ENCODE measurements around the gene ARRB2.

The ARRB2 gene

GRCh38 chr17:4742133-4742532 lies 31.7 kb downstream of the ARRB2 start:
- no peaks in the 10 kb centered on the region for H3K36me3 ChIP-seq (ENCODE audit: control insufficient read depth in 1 of 2, insufficient read depth in 2 of 2, low read length in 2 of 2)
- H3K79me2 ChIP-seq (ENCODE audit: control insufficient read depth, insufficient read depth, low read length, poor library complexity): no peaks in the 10 kb centered on the region
- H3K4ac ChIP-seq (ENCODE audit: low read depth, low read length): no peak overlapping the region
- peaks cover 19 to 20% of the 10 kb centered on the region in 2 experiments for H3K4me1 ChIP-seq (ENCODE audit: control insufficient read depth in 1 of 2, insufficient read depth in 2 of 2, low read length in 2 of 2)
- no CpG with 5 or more reads among the region's 9 CpGs for WGBS (ENCODE audit: extremely low coverage, insufficient coverage, insufficient read length)
- H4K8ac ChIP-seq (ENCODE audit: low read depth, low read length): no peak overlapping the region
- no peak overlapping the region for H3K4me3 ChIP-seq (ENCODE audit: low read depth, low read length)
- no peak overlapping the region for H4K91ac ChIP-seq (ENCODE audit: low read depth, low read length)
- no peak overlapping the region for H2AFZ ChIP-seq (ENCODE audit: insufficient read depth, low read length, poor library complexity)
- H2BK12ac ChIP-seq (ENCODE audit: low read length): no peak overlapping the region
- no peaks in the 10 kb centered on the region for H3K79me1 ChIP-seq (ENCODE audit: low read length)
- no peak for DNase-seq
- H3K18ac ChIP-seq (ENCODE audit: low read length): no peak overlapping the region
- no peak overlapping the region for H2BK120ac ChIP-seq (ENCODE audit: insufficient read depth, low read length, poor library complexity)
- peaks cover 18% of the 10 kb centered on the region for H3K9me3 ChIP-seq (ENCODE audit: insufficient read depth, low read depth, low read length)
- no peak overlapping the region for H3K14ac ChIP-seq (ENCODE audit: low read length)
- no peak overlapping the region for H3K23ac ChIP-seq (ENCODE audit: low read length)
- H4K12ac ChIP-seq (ENCODE audit: low read depth, low read length): no peak overlapping the region
- no peak overlapping the region for H2BK5ac ChIP-seq (ENCODE audit: low read depth, low read length, poor library complexity)
- H2AK5ac ChIP-seq (ENCODE audit: low read length): no peak overlapping the region
- no peak overlapping the region for H3K9ac ChIP-seq (ENCODE audit: low read length)
- H3K4me2 ChIP-seq (ENCODE audit: low read length): no peak overlapping the region
- peaks cover 43% of the 10 kb centered on the region for H3K27me3 ChIP-seq (ENCODE audit: insufficient read depth, low read length)
- H3K27ac ChIP-seq (ENCODE audit: low read depth, low read length): no peak overlapping the region

DNA sequence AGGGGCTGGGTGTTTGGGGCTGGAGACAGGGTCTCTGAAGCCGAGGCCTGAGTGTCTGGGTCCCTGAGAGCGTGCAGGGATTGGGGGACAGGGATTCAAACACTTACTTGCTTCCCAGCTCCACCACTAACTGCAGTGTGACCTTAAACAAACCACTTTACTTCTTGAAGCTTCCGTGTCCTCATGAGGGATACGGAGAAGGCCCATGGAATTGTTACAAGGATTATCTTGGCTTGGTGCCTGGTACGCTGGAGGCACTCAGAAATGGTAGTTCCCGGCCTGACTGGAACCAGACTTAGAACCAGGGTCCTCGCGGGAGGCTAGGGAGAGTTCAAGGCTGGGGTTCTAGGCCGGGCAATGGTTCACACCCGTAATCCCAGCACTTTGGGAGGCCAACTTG lies 32.2 kb downstream of the ARRB2 start:
- DNase-seq: no peak
- H4K91ac ChIP-seq (ENCODE audit: low read depth, low read length): no peak overlapping the region
- no peak overlapping the region for H3K23ac ChIP-seq (ENCODE audit: low read length)
- no peak overlapping the region for H3K18ac ChIP-seq (ENCODE audit: low read length)
- H4K12ac ChIP-seq (ENCODE audit: low read depth, low read length): no peak overlapping the region
- H3K79me2 ChIP-seq (ENCODE audit: control insufficient read depth, insufficient read depth, low read length, poor library complexity): no peaks in the 10 kb centered on the region
- H3K9me3 ChIP-seq (ENCODE audit: insufficient read depth, low read depth, low read length): peaks cover 18% of the 10 kb centered on the region
- H2BK120ac ChIP-seq (ENCODE audit: insufficient read depth, low read length, poor library complexity): no peak overlapping the region
- H4K8ac ChIP-seq (ENCODE audit: low read depth, low read length): no peak overlapping the region
- no peak overlapping the region for H2BK5ac ChIP-seq (ENCODE audit: low read depth, low read length, poor library complexity)
- no peaks in the 10 kb centered on the region for H3K79me1 ChIP-seq (ENCODE audit: low read length)
- no peak overlapping the region for H2BK12ac ChIP-seq (ENCODE audit: low read length)
- H3K4me1 ChIP-seq (ENCODE audit: control insufficient read depth in 1 of 2, insufficient read depth in 2 of 2, low read length in 2 of 2): peaks cover 19 to 20% of the 10 kb centered on the region in 2 experiments
- no peaks in the 10 kb centered on the region for H3K36me3 ChIP-seq (ENCODE audit: control insufficient read depth in 1 of 2, insufficient read depth in 2 of 2, low read length in 2 of 2)
- no peak overlapping the region for H3K14ac ChIP-seq (ENCODE audit: low read length)
- peaks cover 43% of the 10 kb centered on the region for H3K27me3 ChIP-seq (ENCODE audit: insufficient read depth, low read length)
- H3K27ac ChIP-seq (ENCODE audit: low read depth, low read length): no peak overlapping the region
- H3K4ac ChIP-seq (ENCODE audit: low read depth, low read length): no peak overlapping the region
- H3K4me2 ChIP-seq (ENCODE audit: low read length): no peak overlapping the region
- no peak overlapping the region for H3K9ac ChIP-seq (ENCODE audit: low read length)
- H3K4me3 ChIP-seq (ENCODE audit: low read depth, low read length): no peak overlapping the region
- WGBS (ENCODE audit: extremely low coverage, insufficient coverage, insufficient read length): no CpG with 5 or more reads among the region's 10 CpGs
- H2AFZ ChIP-seq (ENCODE audit: insufficient read depth, low read length, poor library complexity): no peak overlapping the region
- H2AK5ac ChIP-seq (ENCODE audit: low read length): no peak overlapping the region

DNA sequence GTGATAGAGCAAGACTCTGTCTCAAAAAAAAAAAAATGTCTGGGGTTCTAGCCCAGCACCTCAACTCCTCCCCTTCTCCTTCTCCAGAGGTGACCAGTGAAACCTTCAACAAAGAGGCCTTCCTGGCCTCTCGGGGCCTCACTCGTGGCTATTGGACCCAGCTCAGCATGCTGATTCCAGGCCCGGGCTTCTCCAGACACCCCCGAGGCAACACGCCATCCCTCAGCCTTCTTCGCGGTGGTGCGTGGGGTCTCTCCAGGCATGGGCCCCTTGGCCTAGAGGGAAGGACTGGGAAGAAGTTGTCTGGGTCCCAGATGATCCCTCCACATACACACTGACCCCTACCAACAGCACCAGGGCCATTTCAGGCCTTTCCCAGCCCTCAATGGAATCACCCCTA lies 32.8 kb downstream of the ARRB2 start:
- Histone ChIP-seq H2BK12ac (ENCODE audit: low read length) (no peak overlapping the region), H3K27ac (ENCODE audit: low read depth, low read length) (no peak overlapping the region), H3K79me2 (ENCODE audit: control insufficient read depth, insufficient read depth, low read length, poor library complexity) (no peaks in the 10 kb centered on the region), H2BK5ac (ENCODE audit: low read depth, low read length, poor library complexity) (no peak overlapping the region), H3K36me3 (ENCODE audit: control insufficient read depth in 1 of 2, insufficient read depth in 2 of 2, low read length in 2 of 2) (no peaks in the 10 kb centered on the region), H3K9me3 (ENCODE audit: insufficient read depth, low read depth, low read length) (peaks cover 18% of the 10 kb centered on the region), H3K23ac (ENCODE audit: low read length) (no peak overlapping the region), H3K4ac (ENCODE audit: low read depth, low read length) (no peak overlapping the region), H3K9ac (ENCODE audit: low read length) (no peak overlapping the region), H3K4me3 (ENCODE audit: low read depth, low read length) (no peak overlapping the region), H4K8ac (ENCODE audit: low read depth, low read length) (no peak overlapping the region), H2AK5ac (ENCODE audit: low read length) (no peak overlapping the region), H3K18ac (ENCODE audit: low read length) (no peak overlapping the region), H4K91ac (ENCODE audit: low read depth, low read length) (no peak overlapping the region), H3K79me1 (ENCODE audit: low read length) (no peaks in the 10 kb centered on the region), H4K12ac (ENCODE audit: low read depth, low read length) (no peak overlapping the region), H2BK120ac (ENCODE audit: insufficient read depth, low read length, poor library complexity) (no peak overlapping the region), H3K4me2 (ENCODE audit: low read length) (no peak overlapping the region), H2AFZ (ENCODE audit: insufficient read depth, low read length, poor library complexity) (no peak overlapping the region), H3K14ac (ENCODE audit: low read length) (no peak overlapping the region), H3K27me3 (ENCODE audit: insufficient read depth, low read length) (peaks cover 40% of the 10 kb centered on the region), H3K4me1 (ENCODE audit: control insufficient read depth in 1 of 2, insufficient read depth in 2 of 2, low read length in 2 of 2) (peaks cover 18 to 19% of the 10 kb centered on the region in 2 experiments)
- WGBS (ENCODE audit: extremely low coverage, insufficient coverage, insufficient read length): no CpG with 5 or more reads among the region's 8 CpGs
- no peak for DNase-seq

DNA sequence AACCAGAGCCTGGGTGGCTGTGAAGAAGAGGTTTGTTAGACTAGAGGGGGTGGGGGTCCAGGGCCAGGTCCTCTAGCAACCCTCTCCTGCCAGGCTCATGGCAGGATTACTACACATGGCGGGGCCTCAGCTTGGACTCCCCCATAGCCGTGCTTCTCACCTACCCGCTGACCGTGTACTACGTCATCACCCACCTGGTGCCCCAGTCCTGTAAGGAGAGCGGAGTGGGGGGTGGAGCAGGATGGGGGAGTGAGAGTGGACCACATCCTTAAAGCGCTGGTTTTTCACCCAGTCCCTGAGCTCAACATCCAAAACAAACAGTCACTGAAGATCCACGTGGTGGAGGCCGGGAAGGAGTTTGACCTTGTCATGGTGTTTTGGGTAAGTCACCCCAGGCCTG lies 33.5 kb downstream of the ARRB2 start:
- Histone ChIP-seq H2AK5ac (ENCODE audit: low read length) (no peak overlapping the region), H3K36me3 (ENCODE audit: control insufficient read depth in 1 of 2, insufficient read depth in 2 of 2, low read length in 2 of 2) (no peaks in the 10 kb centered on the region), H3K79me1 (ENCODE audit: low read length) (no peaks in the 10 kb centered on the region), H3K23ac (ENCODE audit: low read length) (no peak overlapping the region), H2BK120ac (ENCODE audit: insufficient read depth, low read length, poor library complexity) (no peak overlapping the region), H3K9me3 (ENCODE audit: insufficient read depth, low read depth, low read length) (peaks cover 17% of the 10 kb centered on the region), H4K91ac (ENCODE audit: low read depth, low read length) (no peak overlapping the region), H3K4ac (ENCODE audit: low read depth, low read length) (no peak overlapping the region), H3K27ac (ENCODE audit: low read depth, low read length) (no peak overlapping the region), H3K18ac (ENCODE audit: low read length) (no peak overlapping the region), H4K8ac (ENCODE audit: low read depth, low read length) (no peak overlapping the region), H3K4me2 (ENCODE audit: low read length) (no peak overlapping the region), H2AFZ (ENCODE audit: insufficient read depth, low read length, poor library complexity) (no peak overlapping the region), H3K4me3 (ENCODE audit: low read depth, low read length) (no peak overlapping the region), H3K79me2 (ENCODE audit: control insufficient read depth, insufficient read depth, low read length, poor library complexity) (no peaks in the 10 kb centered on the region), H2BK12ac (ENCODE audit: low read length) (no peak overlapping the region), H3K9ac (ENCODE audit: low read length) (no peak overlapping the region), H4K12ac (ENCODE audit: low read depth, low read length) (no peak overlapping the region), H3K4me1 (ENCODE audit: control insufficient read depth in 1 of 2, insufficient read depth in 2 of 2, low read length in 2 of 2) (peaks cover 11 to 12% of the 10 kb centered on the region in 2 experiments), H3K27me3 (ENCODE audit: insufficient read depth, low read length) (peaks cover 34% of the 10 kb centered on the region), H3K14ac (ENCODE audit: low read length) (no peak overlapping the region), H2BK5ac (ENCODE audit: low read depth, low read length, poor library complexity) (no peak overlapping the region)
- DNase-seq: no peak
- WGBS (ENCODE audit: extremely low coverage, insufficient coverage, insufficient read length): no CpG with 5 or more reads among the region's 9 CpGs
